Measurements from ENCODE around the gene TMEM244.

Gene TMEM244

GRCh38 chr6:129785047-129785755 is 75.9 kb downstream of the TMEM244 start:
- DNase-seq (no peak), ATAC-seq (ENCODE audit: insufficient read depth, low read depth) (no peak)
- Histone ChIP-seq H3K9me3 (ENCODE audit: insufficient read depth, low read length, severe bottlenecking) (no peaks in the 10 kb centered on the region), H3K79me2 (ENCODE audit: insufficient read depth, low read length) (no peaks in the 10 kb centered on the region), H3K4me1 (ENCODE audit: insufficient read depth, low read length) (no peaks in the 10 kb centered on the region), H3K27ac (ENCODE audit: low read length) (no peak overlapping the region), H3K36me3 (ENCODE audit: insufficient read depth, low read length) (no peaks in the 10 kb centered on the region), H2AFZ (ENCODE audit: low read depth, low read length) (no peak overlapping the region), H3K4me2 (ENCODE audit: insufficient read depth, low read length) (no peak overlapping the region), H3K4me3 (ENCODE audit: low read depth in 1 of 2, low read length in 2 of 2) (no peak overlapping the region), H4K20me1 (ENCODE audit: insufficient read depth, low read length) (no peaks in the 10 kb centered on the region), H3K9ac (ENCODE audit: low read depth, low read length) (no peak overlapping the region), H3K27me3 (ENCODE audit: insufficient read depth, low read length, poor library complexity) (no peaks in the 10 kb centered on the region)
- no peak for TF ChIP-seq EZH2 (IDR thresholded peaks at IDR 0.05; ENCODE audit: borderline replicate concordance, low read depth, low read length, severe bottlenecking)
- no peak for TF ChIP-seq CTCF (IDR thresholded peaks at IDR 0.05; ENCODE audit: borderline replicate concordance, extremely low read depth, low read length, poor library complexity, severe bottlenecking)
